Right atrium auricular region (tissue), 2 donors: ENCODE data around the gene TMA7B. TPM values are rescaled to one million over a fixed set of nuclear protein-coding genes. Genes with fewer than 3 reads are reported as not detected.
A peak's percentile ranks its signal among the peaks of the same experiment; 100 is the strongest.

ENCODE experiments used
- DNase-seq: peaks from one replicate; pipeline ENCODE4 v3.0.0-alpha.2; 2019; ENCODE audit warnings: low spot score
- H3K27ac ChIP-seq, 2 donors: fragments of 200-600 bp; sonication (generic); 1 replicate in 1 of 2; 2 replicates in 1 of 2; pipeline ENCODE4 v1.5.1; 2016 to 2019
- H3K27me3 ChIP-seq, 2 donors: fragments of 200-600 bp; sonication (generic); one replicate each; pipeline versions ENCODE4 v1.5.1 to v1.6.0; 2017 to 2019
- H3K36me3 ChIP-seq: fragments of 200-600 bp; sonication (generic); one replicate; pipeline ENCODE4 v1.5.1; 2016
- H3K4me1 ChIP-seq, 2 donors: fragments of 200-600 bp; sonication (generic); one replicate each; pipeline versions ENCODE4 v1.5.1 to v1.6.0; 2017 to 2019
- H3K4me3 ChIP-seq, 2 donors: fragments of 200-600 bp; sonication (generic); 1 replicate in 1 of 2; 2 replicates in 1 of 2; pipeline ENCODE4 v1.5.1; 2017 to 2019; ENCODE audit warnings: mild to moderate bottlenecking in 1 of 2, moderate library complexity in 1 of 2
- H3K9me3 ChIP-seq, 2 donors: fragments of 200-600 bp; sonication (generic); one replicate each; pipeline ENCODE4 v1.5.1; 2019
- total RNA-seq, 2 donors: library from RNA; depleted of rRNA; stranded (reverse); fragments of >200 nt; gene quantifications; one replicate each; pipeline ENCODE4 v1.1.0, GENCODE V29; 2016
- TF ChIP-seq, protein P1 (sequence below), 2 donors: fragments of 200-600 bp; sonication (generic); IDR thresholded peaks; one replicate each; pipeline ENCODE4 v1.5.1; 2019; ENCODE audit warnings: antibody characterized with exemption in 2 of 2

TMA7B gene
- total RNA-seq, 2 donors from 2014 or later, result not detected

DNA sequence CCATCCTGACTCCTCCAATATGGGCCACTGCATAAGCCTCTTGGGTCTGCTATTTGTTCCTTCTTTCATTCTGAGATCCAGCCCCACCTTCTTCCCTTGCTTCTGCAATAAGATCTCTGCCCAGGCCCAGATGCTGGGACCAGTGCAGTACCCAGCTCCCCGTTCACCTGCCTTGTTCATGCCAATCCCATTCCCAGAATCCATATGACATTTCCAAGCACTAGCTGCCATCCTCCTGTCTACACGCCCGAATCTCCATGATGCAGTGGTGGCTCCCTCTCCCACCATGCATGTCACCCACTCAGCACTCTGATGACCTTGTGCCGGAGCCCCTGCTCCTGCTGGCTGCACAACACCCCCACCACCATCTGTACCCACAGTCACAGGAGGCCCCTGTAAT, 23.1 kb downstream of the TMA7B start:
- no peak overlapping the region for H3K4me3 ChIP-seq
- DNase-seq, result no peak
- H3K36me3 ChIP-seq, result no peaks in the 10 kb centered on the region
- TF ChIP-seq, protein P1, sequence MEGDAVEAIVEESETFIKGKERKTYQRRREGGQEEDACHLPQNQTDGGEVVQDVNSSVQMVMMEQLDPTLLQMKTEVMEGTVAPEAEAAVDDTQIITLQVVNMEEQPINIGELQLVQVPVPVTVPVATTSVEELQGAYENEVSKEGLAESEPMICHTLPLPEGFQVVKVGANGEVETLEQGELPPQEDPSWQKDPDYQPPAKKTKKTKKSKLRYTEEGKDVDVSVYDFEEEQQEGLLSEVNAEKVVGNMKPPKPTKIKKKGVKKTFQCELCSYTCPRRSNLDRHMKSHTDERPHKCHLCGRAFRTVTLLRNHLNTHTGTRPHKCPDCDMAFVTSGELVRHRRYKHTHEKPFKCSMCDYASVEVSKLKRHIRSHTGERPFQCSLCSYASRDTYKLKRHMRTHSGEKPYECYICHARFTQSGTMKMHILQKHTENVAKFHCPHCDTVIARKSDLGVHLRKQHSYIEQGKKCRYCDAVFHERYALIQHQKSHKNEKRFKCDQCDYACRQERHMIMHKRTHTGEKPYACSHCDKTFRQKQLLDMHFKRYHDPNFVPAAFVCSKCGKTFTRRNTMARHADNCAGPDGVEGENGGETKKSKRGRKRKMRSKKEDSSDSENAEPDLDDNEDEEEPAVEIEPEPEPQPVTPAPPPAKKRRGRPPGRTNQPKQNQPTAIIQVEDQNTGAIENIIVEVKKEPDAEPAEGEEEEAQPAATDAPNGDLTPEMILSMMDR (IDR thresholded peaks at IDR 0.05), result no peak
- H3K4me1 ChIP-seq, result no peaks in the 10 kb centered on the region
- no peaks in the 10 kb centered on the region for H3K9me3 ChIP-seq
- no peaks in the 10 kb centered on the region for H3K27me3 ChIP-seq
- H3K27ac ChIP-seq, result no peak overlapping the region

DNA sequence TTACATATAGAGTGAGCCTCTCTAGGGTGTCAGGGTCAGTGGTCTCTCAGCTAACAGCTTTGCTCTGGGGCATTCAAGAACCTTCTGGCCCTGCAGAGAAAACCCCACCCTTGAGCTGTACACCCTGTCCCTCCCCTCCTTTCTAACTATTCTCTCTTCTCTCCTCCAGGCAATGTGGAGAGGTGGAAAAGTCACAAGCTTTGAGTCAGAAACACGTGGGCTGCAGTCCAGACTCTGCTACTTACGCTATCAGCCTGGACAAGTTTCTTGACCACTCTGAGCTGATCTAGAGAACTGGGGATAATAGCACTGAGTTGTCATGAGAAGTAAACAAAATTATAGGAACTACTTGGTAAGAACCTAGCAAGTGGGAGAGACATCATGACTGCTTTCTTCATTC, 23.8 kb downstream of the TMA7B start:
- H3K36me3 ChIP-seq, result no peaks in the 10 kb centered on the region
- H3K27me3 ChIP-seq, result no peaks in the 10 kb centered on the region
- no peak overlapping the region for H3K27ac ChIP-seq
- TF ChIP-seq, protein P1 (IDR thresholded peaks at IDR 0.05), result no peak
- no peak overlapping the region for H3K4me3 ChIP-seq
- H3K4me1 ChIP-seq, result peaks cover 0 to 4% of the 10 kb centered on the region in 2 donors
- H3K9me3 ChIP-seq, result no peaks in the 10 kb centered on the region
- no peak for DNase-seq

DNA sequence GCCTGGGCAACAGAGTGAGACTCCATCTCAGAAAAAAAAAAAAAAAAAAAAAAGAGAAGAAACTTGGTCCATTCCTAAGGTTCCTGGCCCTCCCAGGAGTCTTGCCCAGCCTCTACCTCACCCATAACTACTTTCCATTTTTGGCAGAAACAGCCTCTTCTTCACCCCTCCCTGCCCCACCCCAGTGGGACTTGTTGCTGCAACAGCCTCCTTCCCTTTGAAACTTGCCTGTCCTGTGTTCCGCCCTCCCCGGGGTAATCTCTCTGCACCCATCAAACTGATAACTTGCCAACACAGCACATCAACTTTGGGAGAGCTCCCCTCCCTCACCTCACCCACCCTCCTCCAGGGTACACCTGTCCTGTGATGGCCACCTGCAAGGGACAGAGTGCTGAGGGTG, 24.5 kb downstream of the TMA7B start:
- H3K4me3 ChIP-seq, result no peak overlapping the region
- H3K27me3 ChIP-seq, result no peaks in the 10 kb centered on the region
- no peaks in the 10 kb centered on the region for H3K9me3 ChIP-seq
- H3K4me1 ChIP-seq, result peaks cover 0 to 10% of the 10 kb centered on the region in 2 donors
- TF ChIP-seq, protein P1 (IDR thresholded peaks at IDR 0.05), result no peak
- no peak for DNase-seq
- no peak overlapping the region for H3K27ac ChIP-seq
- H3K36me3 ChIP-seq, result no peaks in the 10 kb centered on the region

DNA sequence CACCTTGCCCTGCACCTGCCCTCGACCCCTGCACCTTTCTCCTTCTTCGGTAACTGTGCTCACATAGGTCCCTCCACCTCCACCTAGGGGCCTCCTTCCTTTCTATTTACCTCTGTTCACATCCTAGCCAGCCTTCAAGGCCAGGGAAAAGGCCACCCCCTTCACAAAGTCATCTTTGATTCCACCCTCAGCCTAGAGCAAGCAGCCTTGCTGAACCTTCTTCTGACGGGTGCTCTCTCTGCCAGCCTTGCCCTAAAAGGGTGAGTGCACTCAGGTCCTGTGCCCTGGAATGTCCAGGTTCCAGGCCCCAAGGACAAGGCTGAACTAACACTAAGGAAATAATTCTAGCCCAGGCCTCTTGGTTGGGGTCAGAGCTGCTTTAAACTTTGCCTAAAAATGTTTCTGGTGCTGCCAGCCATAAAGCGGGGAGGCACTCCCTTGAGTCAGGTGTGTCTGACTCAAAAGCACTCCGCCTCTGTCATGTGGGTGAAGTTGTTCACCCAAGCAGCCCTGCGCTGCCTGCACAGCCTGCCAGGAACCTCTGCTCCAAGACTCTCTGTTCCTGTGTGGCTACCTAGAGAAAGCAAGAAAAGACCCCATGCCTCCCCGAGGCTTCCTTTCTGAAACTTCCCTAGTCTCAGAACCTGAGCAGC, 25.3 kb downstream of the TMA7B start:
- no peaks in the 10 kb centered on the region for H3K27me3 ChIP-seq
- no peaks in the 10 kb centered on the region for H3K9me3 ChIP-seq

DNA sequence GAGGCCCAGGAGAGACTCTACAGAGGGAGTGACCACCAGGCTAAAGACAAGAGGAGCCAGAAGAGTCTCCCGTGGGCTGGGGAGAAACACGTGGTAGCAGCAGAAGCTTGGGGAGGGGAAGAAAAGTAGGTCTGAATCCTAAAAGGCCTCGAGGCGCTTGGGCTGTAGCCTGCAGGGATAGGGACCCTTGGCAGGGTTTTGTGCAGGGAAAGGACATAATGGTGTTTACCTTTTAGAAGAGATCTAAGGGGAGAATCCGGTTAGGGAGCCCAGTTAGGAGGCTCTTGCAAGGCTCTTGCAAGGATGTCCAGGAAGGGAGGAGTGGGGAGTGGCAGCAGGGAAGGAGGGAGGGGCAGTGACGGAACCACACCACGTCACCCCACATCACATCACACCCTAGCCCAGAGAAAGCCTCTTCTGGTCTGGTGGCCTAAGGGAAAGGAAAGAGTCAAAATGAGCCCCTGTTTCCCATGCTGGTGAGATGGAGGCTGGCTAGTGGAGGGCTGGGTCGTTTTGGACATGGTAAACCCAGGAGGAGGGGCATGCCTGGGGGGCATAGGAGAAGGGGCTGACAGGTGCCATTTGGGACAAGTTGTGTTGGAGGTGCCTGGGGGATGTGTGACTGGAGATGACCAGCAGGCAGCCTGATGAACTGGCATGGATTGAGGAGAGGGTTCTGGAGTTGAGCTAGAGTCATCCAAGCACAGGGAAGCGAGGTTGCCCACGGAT, 28.4 kb downstream of the TMA7B start:
- TF ChIP-seq, protein P1 (IDR thresholded peaks at IDR 0.05), result no peak
- Histone ChIP-seq H3K4me1 (peaks cover 0 to 35% of the 10 kb centered on the region in 2 donors), H3K27ac (peak overlapping the region; percentile 76 to 87), H3K27me3 (no peaks in the 10 kb centered on the region), H3K4me3 (no peak overlapping the region), H3K36me3 (no peaks in the 10 kb centered on the region), H3K9me3 (no peaks in the 10 kb centered on the region)
- DNase-seq, result no peak

More for the DNA sequence above, 25.3 kb downstream of the TMA7B start:
- Histone ChIP-seq H3K4me3 (no peak overlapping the region), H3K4me1 (peaks cover 0 to 18% of the 10 kb centered on the region in 2 donors), H3K27ac (no peak overlapping the region), H3K36me3 (no peaks in the 10 kb centered on the region)
- DNase-seq, result no peak
- TF ChIP-seq, protein P1 (IDR thresholded peaks at IDR 0.05), result no peak
